Heart left ventricle (tissue), 13 donors: ENCODE data around the gene NMNAT2.

ENCODE experiments used
- POLR2A ChIP-seq, 2 donors: fragments of 450-650 bp; IDR thresholded peaks; one replicate each; pipeline ENCODE4 v1.6.1; 2017; ENCODE audit warnings: antibody characterized with exemption in 2 of 2, mild to moderate bottlenecking in 2 of 2, moderate library complexity in 2 of 2
- TF ChIP-seq, protein P1 (sequence below), 12 donors: fragments of 200-600 bp; sonication (generic) in 4 of 12; IDR thresholded peaks; one replicate each; pipeline versions ENCODE4 v1.5.0 to v1.8.0; 2018 to 2022; ENCODE audit warnings: antibody characterized with exemption in 12 of 12, mild to moderate bottlenecking in 5 of 12
- donor health status: ischemic (EF 13 %, LVEDD 7.1; RV severe dilation, severe dysfunction).
- donor health status: DM: no; HTN: yes; CAD: no.
- donor health status: DM: no; HTN: no; CAD: no.
- donor health status: ischemic (EF 25% LVEDD 6.9; RV normal size, moderate dysfunction).
- donor health status: ischemic (EF 25% LVEDD 5.7; RV mildly dilated, moderate dysfunction).
- donor health status: ischemic (EF 35%, LVEDD 5.7; RV mildly dilated, moderate dysfunction).
- donor health status: nonischemic (EF 11% LVEDD 7.7; RV severe dilation, severe dysfunction).
- donor health status: DM: yes; HTN: yes; CAD: no.
- donor health status: PGD.
- donor health status: ischemic (EF 29% LVEDD 5.4; RV normal size, mild dysfunction).
- donor health status: nonischemic (EF 23%, LVEDD 6.1; RV moderate dilation, normal function).

DNA sequence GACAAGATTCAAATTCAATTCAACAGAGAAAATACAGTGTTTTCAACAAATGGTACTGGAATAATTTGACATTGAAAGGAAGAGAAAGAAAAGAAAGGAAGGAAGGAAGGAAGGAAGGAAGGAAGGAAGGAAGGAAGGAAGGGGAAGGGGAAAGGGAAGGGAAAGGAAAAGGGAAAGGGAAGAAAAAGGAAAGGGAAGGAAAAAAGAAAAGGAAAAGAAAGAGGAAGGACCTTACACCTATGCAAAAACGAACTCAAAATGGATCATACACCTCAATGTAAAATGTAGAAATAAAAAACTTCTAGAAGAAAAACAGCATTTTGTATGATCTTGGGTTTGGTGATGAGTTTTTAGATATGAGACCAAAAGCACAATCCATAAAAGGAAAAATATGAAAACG, 19.9 kb upstream of the NMNAT2 start:
- TF ChIP-seq, protein P1, sequence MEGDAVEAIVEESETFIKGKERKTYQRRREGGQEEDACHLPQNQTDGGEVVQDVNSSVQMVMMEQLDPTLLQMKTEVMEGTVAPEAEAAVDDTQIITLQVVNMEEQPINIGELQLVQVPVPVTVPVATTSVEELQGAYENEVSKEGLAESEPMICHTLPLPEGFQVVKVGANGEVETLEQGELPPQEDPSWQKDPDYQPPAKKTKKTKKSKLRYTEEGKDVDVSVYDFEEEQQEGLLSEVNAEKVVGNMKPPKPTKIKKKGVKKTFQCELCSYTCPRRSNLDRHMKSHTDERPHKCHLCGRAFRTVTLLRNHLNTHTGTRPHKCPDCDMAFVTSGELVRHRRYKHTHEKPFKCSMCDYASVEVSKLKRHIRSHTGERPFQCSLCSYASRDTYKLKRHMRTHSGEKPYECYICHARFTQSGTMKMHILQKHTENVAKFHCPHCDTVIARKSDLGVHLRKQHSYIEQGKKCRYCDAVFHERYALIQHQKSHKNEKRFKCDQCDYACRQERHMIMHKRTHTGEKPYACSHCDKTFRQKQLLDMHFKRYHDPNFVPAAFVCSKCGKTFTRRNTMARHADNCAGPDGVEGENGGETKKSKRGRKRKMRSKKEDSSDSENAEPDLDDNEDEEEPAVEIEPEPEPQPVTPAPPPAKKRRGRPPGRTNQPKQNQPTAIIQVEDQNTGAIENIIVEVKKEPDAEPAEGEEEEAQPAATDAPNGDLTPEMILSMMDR (IDR thresholded peaks at IDR 0.05): no peak
- no peak for TF ChIP-seq POLR2A (IDR thresholded peaks at IDR 0.05)
